OCI-LY7 (cell line): Measurements from ENCODE around the gene SCN1A.

Experiments
- CTCF ChIP-seq: fragments of 200-600 bp; sonication (generic); conservative IDR thresholded peaks from 2 replicates; pipeline ENCODE4 v1.5.1; 2014; ENCODE audit warnings: mild to moderate bottlenecking, antibody characterized with exemption, low read length, moderate library complexity, mixed read lengths
- EZH2phosphoT487 ChIP-seq: fragments of 200-600 bp; sonication (generic); IDR thresholded peaks from 2 replicates; pipeline ENCODE4 v1.6.1; 2018; ENCODE audit warnings: low read depth, borderline replicate concordance, mild to moderate bottlenecking, mixed run types, antibody characterized with exemption, low read length, moderate library complexity, mixed read lengths

- TF ChIP-seq EZH2phosphoT487 (no peak), CTCF (no peak)
These were observed 186.0 kb downstream of the SCN1A start for GRCh38 chr2:165941827-165942226.
